Vagina (tissue), 2 donors: Measurements from ENCODE around the gene SNX13.

Source experiments
- POLR2A ChIP-seq, 2 donors: fragments of 450-650 bp; IDR thresholded peaks; one replicate each; pipeline ENCODE4 v1.6.1; 2017; ENCODE audit warnings: antibody characterized with exemption in 2 of 2, mild to moderate bottlenecking in 2 of 2, moderate library complexity in 2 of 2
- POLR2AphosphoS5 ChIP-seq, 2 donors: sonication (generic); formaldehyde crosslinking; IDR thresholded peaks; one replicate each; pipeline ENCODE4 v1.9.0; 2017; ENCODE audit warnings: antibody characterized with exemption in 2 of 2, mild to moderate bottlenecking in 2 of 2, low read depth in 1 of 2; ENCODE audit not compliant: insufficient read depth in 1 of 2
- TF ChIP-seq, protein P1 (sequence below), 3 experiments: fragments of 450-650 bp in 2 of 3; fragments of 200-600 bp in 1 of 3; sonication (generic) in 1 of 3; IDR thresholded peaks; one replicate each; pipeline ENCODE4 v1.5.1; 2017 to 2019; ENCODE audit warnings: antibody characterized with exemption in 3 of 3, mild to moderate bottlenecking in 2 of 3, moderate library complexity in 2 of 3

DNA sequence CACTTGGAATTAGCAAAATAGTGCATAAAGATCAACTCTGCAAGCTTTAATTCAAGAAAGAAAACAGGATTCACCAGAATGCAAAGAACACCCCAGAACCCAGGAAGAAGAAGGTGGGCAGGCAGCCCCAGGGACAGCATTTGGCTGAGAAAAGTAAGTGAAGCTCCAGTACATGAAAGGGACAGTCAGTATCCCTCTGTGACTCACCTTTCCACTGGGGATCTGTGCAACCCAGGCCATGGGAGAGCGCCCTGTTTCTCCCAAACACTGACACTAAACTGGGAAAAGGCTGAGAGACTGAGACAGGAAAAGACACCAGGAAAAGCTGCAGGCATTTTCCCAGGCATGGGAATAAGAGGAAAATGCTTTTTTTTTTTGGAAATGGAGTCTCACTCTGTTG is 28.2 kb downstream of the SNX13 start:
- TF ChIP-seq, protein P1, sequence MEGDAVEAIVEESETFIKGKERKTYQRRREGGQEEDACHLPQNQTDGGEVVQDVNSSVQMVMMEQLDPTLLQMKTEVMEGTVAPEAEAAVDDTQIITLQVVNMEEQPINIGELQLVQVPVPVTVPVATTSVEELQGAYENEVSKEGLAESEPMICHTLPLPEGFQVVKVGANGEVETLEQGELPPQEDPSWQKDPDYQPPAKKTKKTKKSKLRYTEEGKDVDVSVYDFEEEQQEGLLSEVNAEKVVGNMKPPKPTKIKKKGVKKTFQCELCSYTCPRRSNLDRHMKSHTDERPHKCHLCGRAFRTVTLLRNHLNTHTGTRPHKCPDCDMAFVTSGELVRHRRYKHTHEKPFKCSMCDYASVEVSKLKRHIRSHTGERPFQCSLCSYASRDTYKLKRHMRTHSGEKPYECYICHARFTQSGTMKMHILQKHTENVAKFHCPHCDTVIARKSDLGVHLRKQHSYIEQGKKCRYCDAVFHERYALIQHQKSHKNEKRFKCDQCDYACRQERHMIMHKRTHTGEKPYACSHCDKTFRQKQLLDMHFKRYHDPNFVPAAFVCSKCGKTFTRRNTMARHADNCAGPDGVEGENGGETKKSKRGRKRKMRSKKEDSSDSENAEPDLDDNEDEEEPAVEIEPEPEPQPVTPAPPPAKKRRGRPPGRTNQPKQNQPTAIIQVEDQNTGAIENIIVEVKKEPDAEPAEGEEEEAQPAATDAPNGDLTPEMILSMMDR (IDR thresholded peaks at IDR 0.05), result no peak
- TF ChIP-seq POLR2A (IDR thresholded peaks at IDR 0.05) (no peak), POLR2AphosphoS5 (IDR thresholded peaks at IDR 0.05; ENCODE audit: insufficient read depth in 1 of 2, low read depth in 1 of 2) (no peak)
